ENCODE data around the gene SSR1.
"Not testable (repeated sequence)": the region's sequence is repeated elsewhere in the genome, so short reads cannot be mapped to it uniquely, and the experiment has no call there.

Gene SSR1

DNA sequence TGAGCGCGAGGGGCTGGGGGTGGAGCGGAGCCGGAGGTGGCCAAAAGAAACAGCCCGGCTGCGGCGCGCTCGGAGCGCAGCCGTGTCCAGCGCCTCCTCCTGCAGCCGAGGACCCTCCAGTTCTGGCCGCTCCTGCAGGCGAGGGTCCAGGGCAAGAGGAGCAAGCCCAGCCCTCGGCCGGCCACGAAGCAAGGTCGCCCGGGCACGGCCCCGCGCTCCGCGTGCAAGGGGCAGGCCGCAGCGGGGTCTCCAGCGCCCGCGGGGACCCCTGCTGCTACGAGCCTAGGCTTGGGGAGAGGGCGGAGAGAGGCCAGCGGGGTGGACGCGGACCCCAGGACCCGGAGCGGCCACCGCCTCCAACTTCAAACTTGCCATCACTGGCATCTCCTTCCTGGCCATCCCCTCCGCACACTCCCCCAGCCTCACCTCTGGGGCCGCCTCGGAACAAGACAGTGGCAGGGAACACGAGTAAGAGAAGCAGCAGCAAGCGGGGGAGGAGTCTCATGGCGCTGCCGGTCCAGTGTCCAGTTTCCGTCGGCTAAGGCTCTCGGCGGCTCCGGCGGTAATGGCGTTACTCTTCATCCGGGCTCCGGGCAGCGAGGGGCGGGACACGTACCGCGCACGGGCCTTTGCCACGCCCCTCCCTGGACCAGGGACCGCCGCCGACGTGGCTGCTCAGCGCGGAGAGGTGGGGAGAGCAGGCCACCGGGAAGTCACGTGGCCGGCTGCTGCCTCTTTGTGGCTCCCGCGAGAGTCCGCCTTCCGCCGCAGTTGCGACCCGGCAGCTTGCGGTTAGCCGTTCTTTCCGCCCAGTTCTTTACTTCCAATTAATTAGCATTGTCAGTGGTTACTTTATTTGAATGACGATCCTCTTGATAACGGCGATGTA is at the start of gene SSR1:
SSR1 (minus strand) TSS at position 584 of the 889 bp plus-strand sequence; CDS start at position 505, 79 bp downstream.
- peak; percentile 98 for DNase-seq (ENCODE audit: low spot score)

DNA sequence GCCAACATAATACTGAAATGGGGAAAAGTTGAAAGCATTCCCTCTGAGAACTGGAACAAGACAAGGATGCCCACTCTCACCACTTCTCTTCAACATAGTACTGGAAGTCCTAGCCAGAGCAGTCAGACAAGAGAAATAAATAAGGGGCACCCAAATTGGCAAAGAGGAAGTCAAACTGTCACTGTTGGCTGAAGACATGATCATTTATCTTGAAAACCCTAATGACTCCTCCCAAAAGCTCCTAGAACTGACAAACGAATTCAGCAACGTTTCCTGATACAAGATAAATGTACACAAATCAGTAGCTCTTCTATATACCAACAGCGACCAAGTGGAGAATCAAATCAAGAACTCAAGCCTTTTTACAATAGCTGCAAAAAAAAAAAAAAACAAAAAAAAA is 38.9 kb upstream of the SSR1 start:
- DNase-seq (ENCODE audit: low spot score) = not testable (repeated sequence)

DNA sequence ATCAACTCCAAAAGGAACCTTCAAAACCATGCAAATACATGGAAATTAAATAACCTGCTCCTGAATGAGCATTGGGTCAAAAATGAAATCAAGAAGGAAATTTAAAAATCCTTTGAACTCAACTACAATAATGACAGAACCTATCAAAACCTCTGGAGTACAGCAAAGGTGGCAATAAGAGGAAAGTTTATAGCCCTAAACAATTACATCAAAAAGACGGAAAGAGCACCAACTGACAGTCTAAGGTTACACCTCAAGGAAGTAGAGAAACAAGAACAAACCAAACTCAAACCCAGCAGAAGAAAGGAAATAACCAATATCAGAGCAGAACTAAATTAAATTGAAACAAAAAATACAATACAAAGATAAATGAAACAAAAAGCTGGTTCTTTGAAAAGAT is 37.6 kb upstream of the SSR1 start:
- DNase-seq (ENCODE audit: low spot score) = not testable (repeated sequence)

DNA sequence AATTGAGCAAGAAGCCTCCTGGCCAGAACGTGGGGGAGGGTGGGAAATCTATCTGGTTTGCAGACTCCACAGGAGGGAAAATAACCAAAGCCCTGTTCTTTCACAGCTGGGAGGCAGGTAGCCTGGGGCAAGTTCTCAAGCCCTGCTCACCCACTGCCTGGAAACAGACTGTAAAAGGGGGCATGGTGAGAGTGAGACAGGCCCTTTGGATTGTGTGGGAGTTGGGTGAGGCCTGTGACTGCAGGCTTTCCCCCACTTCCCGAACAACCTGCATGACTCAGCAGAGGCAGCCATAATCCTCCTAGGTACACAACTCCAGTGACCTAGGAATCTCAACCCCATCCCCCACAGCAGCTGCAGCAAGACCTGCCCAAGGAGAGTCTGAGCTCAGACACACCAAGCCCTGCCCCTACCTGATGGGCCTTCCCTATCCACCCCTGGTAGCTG is 34.6 kb upstream of the SSR1 start:
- DNase-seq (ENCODE audit: low spot score) = not testable (repeated sequence)

DNA sequence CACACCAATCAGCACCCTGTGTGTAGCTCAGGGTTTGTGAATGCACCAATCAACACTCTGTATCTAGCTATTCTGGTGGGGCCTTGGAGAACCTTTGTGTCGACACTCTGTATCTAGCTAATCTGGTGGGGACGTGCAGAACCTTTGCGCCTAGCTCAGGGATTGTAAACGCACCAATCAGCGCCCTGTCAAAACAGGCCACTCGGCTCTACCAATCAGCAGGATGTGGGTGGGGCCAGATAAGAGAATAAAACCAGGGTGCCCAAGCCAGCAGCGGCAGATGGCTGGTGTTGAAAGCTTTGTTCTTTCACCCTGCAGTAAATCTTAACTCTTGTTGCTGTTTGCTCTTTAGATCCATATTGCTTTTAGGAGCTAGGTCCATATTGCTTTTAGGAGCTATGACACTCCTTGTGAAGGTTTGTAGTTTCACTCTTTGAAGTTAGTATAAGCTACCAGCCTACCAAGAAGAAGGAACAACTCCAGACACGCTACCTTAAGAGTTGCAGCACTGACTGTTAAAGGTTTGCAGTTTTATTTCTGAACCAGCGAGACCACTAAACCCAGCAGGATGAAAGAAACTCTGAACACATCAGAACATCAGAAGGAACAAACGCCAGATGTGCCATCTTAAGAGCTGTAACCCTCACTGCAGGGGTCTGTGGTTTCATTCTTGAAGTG is 31.9 kb upstream of the SSR1 start:
- not testable (repeated sequence) for DNase-seq (ENCODE audit: low spot score)

DNA sequence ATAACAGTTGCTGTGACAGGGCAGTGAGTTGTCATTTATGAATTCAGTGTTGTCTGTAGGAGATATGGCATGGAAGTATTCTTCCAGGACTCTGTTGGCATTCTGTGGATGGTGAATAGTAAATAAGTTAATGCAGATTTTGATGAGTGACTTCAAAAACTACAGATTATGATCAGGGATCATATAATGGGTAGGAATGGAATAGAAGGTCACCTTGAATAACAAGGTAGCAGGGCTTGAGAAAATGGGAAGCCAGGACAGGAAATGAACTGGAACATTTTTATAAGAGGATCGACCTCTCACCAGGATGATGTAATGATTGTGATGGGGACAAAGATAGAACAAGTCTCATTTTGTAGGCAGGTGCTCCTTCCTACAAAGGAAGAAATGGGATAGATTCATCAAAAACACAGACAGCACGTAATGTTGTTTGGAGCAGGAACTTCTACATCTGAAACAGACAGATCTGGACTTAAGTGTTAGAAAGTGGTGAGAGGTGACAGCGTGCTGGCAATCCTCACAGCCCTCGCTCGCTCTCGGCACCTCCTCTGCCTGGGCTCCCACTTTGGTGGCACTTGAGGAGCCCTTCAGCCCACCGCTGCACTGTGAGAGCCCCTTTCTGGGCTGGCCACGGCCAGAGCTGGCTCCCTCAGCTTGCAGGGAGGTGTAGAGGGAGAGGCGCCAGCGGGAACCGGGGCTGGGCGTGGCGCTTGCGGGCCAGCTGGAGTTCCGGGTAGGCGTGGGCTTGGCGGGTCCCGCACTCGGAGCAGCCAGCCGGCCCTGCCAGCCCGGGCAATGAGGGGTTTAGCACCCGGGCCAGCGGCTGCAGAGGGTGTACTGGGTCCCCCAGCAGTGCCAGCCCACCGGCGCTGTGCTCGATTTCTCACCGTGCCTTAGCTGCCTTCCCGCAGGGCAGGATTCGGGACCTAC is 30.8 kb upstream of the SSR1 start:
- no peak for DNase-seq (ENCODE audit: low spot score)

DNA sequence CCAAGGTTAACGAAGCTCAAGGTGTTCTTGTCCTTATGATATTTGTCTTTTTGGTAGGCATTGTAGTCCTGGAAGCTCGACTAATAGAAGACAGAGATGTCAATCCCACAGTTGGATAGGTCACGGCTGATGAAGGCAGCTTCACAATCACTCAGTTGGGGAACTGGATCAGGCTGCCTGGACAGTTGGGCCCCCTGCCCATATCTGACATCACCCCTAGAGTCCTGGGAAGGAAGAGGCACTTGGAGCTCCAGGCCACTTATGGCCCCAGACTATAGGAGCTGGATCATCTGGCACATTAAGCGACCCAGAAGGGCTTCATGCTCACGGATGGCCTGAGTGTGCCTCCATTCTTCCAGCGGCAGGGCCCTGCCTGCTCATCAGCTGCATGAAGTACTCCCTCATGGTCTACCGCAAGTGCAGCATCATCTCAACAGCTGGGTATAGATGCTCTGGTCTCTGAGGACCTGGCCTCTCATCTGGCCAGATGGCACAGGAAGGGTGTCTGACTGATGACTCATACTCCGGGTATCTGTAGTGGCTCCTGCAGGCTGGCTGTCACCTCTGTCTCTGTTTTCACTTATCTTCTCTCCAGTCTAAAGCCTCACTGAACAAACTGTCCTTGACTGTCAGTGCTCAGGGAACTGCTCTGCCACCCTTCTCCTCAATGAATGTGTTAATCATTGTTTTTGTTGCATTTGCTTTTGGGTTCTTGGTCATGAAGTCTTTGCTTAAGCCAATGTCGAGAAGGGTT is 29.2 kb upstream of the SSR1 start:
- no peak for DNase-seq (ENCODE audit: low spot score)

DNA sequence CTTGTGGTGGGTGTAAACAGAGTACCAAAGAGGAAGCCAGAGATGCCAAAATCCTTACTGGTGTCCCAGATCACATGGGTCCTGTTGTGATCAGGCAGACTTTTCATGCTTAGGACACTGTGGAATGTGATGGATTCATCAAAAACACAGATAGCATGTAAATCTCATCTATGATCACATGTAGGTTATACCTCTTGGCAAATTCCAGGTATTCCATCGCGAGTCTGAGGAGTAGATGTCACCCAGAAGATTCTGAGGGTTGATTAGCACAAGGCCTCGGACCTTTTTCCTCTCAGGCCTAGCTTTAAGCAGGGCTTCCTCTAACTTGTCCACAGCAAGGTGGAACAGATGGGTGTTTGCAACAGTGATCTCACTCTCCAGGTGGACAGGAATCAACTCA is 28.3 kb upstream of the SSR1 start:
- DNase-seq (ENCODE audit: low spot score) = no peak

DNA sequence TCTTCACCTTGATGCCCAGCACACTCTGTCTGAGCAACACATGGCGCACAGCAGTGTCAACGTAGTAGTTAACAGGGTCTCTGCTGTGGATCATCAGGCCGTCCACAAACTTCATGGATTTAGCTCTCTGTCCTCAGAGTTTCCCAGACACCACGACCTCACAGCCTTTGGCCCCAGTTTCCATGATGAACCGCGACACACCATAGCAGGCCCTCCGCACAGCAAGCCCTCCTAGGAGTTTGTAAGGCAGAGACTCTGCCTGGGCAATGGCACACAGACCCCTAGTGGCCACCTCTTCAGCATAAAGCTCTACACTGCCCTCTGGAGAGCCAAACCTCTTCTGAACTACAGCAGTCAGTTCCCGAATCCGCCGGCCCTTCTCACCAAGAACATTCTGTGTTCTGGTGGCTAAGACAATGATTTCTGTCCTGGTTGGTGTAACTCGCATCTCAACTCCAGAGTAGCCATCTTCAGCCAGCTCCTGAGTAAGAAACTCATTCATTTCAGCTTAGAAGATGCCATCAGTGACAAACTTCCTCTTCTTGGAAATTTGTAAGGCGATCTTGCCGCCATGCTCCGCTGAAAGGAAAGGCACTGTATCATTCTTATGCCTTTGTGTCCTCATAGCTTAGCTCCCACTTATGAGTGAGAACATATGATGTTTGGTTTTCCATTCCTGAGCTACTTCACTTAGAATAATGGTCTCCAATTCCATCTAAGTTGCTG is 26.2 kb upstream of the SSR1 start:
- DNase-seq (ENCODE audit: low spot score) = not testable (repeated sequence)

DNA sequence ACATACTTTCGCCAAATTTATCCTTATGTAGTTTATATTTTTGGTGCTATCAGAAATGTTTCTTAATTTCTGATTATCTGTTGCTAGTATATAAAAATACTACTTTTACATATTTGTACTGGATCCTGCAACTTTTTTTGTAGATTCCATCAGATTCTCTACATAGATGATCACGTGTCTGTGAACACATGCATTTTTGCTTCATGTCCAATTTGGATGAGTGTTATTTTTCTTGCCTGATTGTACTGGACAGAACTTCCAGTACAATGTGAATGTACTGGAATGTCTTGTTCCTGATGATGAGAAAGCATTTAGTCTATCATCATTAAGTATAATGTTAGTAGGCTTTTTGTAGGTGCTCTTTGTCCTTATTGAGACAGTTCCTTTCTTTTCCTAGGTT is 25.0 kb upstream of the SSR1 start:
- DNase-seq (ENCODE audit: low spot score) = no peak

DNA sequence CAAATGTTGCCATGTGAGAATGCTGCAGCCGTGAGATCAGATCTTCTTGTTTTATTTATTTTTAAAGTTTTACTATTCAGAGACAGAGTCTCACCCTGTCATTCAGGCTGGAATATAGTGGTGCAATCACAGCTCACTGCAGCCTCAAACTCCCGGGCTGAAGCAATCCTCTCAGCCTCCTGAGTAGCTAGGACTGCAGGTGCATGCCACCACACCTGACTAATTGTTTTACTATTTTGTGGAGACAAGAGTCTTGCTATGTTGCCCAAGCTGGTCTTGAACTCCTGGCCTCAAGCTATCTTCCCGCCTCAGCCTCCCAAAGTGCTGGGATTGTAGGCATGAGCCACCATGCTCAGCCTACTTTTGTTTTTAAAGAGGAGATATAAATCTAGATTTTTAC is 22.5 kb upstream of the SSR1 start:
- DNase-seq (ENCODE audit: low spot score) = no peak

DNA sequence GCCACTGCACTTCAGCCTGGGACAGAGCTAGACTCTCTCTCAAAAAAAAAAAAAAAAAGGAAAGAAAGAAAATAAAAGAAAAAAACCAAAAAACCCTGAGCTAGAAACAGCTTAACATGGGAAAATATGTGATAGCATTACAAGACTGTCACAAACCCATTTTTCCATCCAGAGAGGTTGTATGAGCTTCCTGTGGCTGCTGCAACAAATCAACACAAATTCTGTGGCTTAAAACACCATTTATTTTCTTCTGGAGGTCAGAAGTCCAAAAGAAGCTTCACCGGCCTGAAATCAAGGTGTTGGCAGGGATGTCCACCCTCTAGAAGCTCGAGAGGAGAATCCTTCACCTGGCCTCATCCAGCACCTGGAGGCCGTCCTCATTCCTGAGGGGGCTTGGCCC is 21.7 kb upstream of the SSR1 start:
- DNase-seq (ENCODE audit: low spot score) = no peak

DNA sequence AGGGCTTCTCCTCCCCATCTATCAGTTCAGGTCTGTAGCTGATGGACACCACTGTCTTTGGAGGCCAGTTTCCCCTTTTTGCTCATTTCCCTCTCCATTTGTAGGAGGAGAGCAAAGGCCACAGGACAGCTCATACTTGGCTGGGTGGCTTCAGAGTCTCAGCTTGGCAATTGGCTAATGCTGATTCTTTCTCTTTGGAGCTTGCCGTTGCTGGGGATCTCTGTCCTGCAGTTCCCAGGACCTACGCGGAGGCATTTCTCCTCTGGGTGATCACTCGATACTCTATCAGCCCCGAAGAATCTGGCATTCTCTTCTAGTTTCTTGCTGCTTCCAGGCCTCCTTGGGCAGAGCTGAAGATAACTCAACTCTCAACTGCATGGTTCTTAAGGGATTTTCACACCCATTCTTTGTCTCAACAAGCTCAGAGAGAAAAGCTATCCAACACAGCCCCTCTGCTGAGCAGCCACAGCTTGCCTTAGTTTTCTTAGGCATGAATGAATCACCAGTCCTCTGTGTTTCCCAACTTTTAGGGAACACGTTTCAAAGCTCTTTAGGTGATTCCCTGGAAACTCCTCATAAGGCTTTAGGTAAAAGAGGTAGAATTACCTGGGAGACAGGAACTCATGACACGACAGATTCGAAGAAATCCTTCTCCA is 19.2 kb upstream of the SSR1 start:
- no peak for DNase-seq (ENCODE audit: low spot score)

DNA sequence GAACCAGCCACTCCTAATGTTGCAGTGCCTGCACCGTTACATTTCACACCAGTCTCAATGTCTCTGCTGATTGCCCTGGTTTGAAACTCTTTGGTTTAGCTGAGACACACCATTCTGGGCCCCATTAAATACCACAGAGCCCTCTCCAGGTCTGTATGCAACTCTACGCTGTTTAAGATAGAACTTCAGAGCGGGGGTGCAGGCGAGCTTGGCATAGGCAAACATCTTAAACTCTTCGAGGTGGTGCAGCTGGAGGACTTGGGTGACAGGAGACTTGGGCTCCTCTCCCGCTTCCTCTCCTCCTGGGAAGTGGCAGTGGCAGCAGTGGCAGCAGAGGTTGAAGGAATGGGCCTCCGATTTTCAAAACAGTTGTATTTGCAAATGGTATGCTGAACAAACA is 18.5 kb upstream of the SSR1 start:
- DNase-seq (ENCODE audit: low spot score) = no peak

DNA sequence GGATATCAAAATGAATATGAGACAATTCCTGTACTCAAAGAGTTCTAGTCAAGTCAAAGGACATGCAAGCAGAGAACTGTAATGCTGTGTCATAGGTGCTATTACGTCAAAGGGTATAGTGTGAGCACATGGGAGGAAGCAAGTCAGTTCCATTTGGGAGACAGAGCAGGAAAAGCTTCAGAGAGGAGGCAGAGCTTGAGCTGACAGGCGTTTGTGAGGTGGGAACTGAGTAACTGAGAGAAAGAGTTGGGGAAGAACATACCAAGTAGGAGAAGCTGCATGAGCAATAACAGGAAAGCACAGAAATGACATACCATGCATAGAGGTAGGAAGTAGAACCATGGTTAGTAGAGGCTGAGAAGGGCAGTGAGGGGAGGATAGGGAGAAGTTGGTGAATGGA is 15.2 kb upstream of the SSR1 start:
- DNase-seq (ENCODE audit: low spot score) = no peak

DNA sequence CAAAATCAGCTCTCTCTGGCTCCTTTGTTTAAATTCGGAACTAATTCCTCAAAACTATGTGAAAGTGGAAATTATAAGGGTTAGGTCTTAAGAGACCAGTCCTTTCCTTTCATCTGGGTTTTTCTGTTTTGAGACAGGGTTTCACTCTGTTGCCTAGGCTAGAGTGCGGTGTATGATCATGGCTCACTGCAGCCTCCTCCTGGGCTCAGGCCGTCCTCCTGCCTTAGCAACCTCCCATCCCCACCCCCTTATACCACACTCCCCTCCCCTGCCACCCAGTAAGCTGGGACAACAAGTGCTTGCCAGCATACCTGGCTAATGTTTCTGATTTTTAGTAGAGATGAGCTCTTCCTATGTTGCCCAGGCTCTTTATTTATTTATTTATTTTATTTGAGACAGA is 12.8 kb upstream of the SSR1 start:
- DNase-seq (ENCODE audit: low spot score) = no peak

DNA sequence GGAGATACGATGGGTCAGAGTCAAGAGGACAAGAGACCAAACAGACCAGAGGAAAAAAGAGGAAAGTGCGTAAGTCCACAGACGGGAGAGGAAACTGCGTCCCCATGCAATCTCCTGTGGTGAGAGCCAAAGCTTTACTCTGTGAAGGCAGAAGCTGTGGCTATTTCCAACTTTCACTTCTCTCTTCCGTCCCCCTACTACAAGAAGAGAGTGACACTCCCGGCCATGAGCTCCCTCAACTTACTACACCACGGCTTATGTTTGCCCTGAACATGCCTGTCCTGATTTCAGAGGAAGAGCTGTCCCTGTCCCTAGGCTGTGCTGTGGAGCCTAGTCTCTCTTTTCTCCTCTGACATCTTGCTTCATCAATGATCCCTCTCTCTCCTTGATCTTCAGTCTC is 11.5 kb upstream of the SSR1 start:
- DNase-seq (ENCODE audit: low spot score) = peak; percentile 42

DNA sequence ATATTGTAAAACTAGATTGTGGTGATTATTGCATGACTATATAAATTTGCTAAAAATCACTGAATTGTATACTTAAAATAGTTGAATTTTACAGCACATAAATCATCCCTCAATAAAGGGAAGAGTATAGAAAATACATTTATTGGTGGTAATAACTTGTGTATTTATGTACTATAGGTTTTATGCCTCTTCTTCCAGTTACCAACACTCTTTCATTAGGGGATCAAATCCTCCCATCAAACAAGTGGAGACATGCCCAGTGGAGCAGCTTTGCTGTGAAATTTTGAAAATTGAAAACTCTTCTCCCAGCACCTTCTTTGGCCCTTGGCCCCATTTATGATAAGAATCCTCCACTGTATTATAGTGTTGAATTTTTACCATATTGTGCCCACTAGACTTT is 10.1 kb upstream of the SSR1 start:
- no peak for DNase-seq (ENCODE audit: low spot score)

DNA sequence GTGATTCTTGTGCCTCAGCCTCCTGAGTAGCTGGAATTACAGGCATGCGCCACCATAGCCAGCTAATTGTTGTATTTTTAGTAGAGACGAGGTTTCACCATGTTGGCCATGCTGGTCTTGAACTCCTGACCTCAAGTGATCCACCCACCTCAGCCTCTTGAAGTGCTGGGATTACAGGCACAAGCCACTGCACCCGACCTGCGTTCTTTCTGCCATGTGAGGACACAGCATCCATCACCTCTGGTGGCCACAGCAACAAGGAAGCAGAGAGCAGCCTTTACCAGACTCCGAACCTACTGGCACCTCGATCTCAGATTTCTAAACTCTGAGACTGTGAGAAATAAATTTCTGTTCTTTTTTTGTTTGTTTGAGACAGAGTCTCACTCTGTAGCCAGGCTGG is 8.9 kb upstream of the SSR1 start:
- not testable (repeated sequence) for DNase-seq (ENCODE audit: low spot score)

DNA sequence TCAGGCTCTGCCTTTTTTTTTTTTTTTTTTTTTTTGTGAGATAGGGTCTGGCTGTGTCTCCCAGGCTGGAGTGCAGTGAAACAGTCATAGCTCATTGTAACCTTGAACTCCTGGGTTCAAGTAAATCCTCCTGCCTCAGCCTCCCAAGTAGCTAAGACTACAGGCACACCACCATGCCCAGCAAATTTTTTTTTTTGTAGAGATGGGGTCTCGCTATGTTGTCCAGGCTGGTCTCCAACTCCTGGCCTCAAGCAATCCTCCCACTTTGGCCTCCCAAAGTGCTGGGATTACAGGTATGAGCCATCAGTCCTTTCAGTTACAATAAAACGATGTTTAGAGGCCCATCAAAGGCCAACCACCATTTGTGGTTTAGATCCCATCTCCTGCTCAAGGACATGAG is 6.4 kb upstream of the SSR1 start:
- not testable (repeated sequence) for DNase-seq (ENCODE audit: low spot score)

Data from putamen (tissue), 1 donor.